Testis (tissue), 2 donors: Measurements from ENCODE around the gene C19orf25.

Experiments
- POLR2A ChIP-seq: fragments of 450-650 bp; IDR thresholded peaks from one replicate; pipeline ENCODE4 v1.6.1; 2017; ENCODE audit warnings: antibody characterized with exemption, mild to moderate bottlenecking, moderate library complexity
- TF ChIP-seq, protein P1 (sequence below), 3 experiments: fragments of 450-650 bp in 2 of 3; fragments of 200-600 bp in 1 of 3; sonication (generic) in 1 of 3; IDR thresholded peaks; one replicate each; pipeline ENCODE4 v1.5.1; 2016 to 2019; ENCODE audit warnings: antibody characterized with exemption in 3 of 3, mild to moderate bottlenecking in 2 of 3, moderate library complexity in 1 of 3

DNA sequence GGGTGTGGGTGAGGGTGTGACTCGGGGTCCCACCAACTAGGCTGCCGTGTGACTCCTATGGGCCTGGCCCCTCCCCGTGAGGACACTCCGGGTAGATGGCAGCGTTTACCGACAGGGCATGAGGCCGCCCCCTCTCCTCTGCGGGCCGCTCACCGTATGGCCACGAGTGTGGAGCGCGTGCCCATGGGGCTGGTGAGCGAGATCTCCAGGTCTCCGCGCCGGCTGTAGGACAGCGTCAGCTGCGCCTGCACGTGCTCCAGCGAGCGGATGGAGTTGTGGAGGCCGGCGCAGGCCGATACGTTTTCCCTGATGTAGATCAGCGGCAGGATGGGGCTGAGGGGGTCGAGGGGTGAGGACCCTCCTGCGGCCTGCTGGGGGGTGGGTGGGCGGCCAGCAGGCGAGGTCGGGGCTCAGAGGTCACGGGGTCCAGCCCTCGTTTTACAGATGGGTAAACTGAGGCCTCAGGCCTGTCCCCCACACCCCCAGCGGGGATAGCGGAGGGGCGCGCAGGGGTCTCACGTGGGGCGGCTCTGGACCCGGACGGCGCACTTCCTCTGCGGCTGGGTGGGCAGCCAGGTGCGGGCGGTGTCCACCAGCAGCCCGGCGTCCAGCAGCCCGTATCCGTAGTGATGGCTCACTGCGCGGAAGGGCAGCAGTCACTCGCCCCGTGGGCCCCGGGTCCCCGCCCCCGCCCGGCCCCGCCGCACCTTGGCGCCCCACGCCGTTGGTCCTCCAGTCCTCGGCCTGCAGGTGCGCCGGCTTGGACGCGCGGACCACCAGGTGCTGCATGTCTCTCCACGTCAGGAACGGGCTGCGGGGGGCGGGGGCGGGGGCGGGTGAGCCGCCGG, 4.3 kb upstream of the C19orf25 start:
- TF ChIP-seq, protein P1, sequence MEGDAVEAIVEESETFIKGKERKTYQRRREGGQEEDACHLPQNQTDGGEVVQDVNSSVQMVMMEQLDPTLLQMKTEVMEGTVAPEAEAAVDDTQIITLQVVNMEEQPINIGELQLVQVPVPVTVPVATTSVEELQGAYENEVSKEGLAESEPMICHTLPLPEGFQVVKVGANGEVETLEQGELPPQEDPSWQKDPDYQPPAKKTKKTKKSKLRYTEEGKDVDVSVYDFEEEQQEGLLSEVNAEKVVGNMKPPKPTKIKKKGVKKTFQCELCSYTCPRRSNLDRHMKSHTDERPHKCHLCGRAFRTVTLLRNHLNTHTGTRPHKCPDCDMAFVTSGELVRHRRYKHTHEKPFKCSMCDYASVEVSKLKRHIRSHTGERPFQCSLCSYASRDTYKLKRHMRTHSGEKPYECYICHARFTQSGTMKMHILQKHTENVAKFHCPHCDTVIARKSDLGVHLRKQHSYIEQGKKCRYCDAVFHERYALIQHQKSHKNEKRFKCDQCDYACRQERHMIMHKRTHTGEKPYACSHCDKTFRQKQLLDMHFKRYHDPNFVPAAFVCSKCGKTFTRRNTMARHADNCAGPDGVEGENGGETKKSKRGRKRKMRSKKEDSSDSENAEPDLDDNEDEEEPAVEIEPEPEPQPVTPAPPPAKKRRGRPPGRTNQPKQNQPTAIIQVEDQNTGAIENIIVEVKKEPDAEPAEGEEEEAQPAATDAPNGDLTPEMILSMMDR (IDR thresholded peaks at IDR 0.05), result no peak
- no peak for TF ChIP-seq POLR2A
